ENCODE data around the gene MMS22L.
"Not testable (repeated sequence)": the region's sequence is repeated elsewhere in the genome, so short reads cannot be mapped to it uniquely, and the experiment has no call there.

The MMS22L gene

GRCh38 chr6:97222903-97223302 lies 60.1 kb downstream of the MMS22L start:
- DNase-seq (ENCODE audit: low spot score), result peak; percentile 3

DNA sequence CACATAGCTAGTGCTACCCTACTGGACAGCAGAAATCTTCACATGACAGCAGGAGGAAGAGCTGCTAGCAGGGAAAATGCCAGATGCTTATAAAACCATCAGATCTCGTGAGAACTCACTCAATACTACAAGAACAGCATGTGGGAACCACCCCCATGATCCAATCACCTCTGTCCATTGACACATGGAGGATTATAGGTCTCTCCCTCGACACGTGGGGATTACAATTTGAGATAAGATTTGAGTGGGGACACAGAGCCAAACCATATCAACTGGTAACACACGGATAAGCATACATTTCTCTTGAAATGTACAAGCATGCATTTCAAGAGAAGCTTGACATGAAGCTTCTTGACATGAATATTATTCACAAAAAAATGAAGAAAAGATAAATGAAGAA lies 64.1 kb downstream of the MMS22L start:
- DNase-seq (ENCODE audit: low spot score), result no peak

GRCh38 chr6:97215157-97215769 lies 67.8 kb downstream of the MMS22L start:
- DNase-seq (ENCODE audit: low spot score), result peak; percentile 57

- no peak for DNase-seq (ENCODE audit: low spot score)
These were observed 68.3 kb downstream of the MMS22L start for GRCh38 chr6:97214671-97215070.

DNA sequence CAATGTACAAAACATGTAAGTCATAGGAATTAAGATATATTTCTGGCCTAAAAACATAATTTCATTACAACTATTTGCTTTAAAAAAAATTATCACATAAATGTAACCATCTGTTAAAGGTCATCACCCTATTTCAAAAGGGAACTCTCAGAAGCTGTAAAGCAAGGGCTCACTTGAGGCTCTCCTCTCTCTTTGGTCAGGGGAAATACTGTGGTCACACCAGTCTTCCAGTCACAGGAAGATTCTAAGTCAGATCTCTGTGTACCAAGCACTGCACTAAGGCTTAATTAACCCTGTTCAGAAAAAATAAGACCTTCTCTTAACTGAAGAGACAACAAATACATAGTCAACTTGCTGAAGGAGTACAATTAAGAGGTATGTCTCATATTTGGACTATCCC lies 75.6 kb downstream of the MMS22L start:
- DNase-seq (ENCODE audit: low spot score), result no peak

GRCh38 chr6:97205966-97206365 lies 77.0 kb downstream of the MMS22L start:
- no peak for DNase-seq (ENCODE audit: low spot score)

- DNase-seq (ENCODE audit: low spot score), result peak; percentile 5
These were observed 79.7 kb downstream of the MMS22L start for GRCh38 chr6:97203343-97203742.

- no peak for DNase-seq (ENCODE audit: low spot score)
These were observed 84.9 kb downstream of the MMS22L start for GRCh38 chr6:97198046-97198565.

GRCh38 chr6:97195117-97195516 lies 87.9 kb downstream of the MMS22L start:
- DNase-seq (ENCODE audit: low spot score), result no peak

- peak; percentile 17 for DNase-seq (ENCODE audit: low spot score)
These were observed 93.2 kb downstream of the MMS22L start for GRCh38 chr6:97189767-97190166.

DNA sequence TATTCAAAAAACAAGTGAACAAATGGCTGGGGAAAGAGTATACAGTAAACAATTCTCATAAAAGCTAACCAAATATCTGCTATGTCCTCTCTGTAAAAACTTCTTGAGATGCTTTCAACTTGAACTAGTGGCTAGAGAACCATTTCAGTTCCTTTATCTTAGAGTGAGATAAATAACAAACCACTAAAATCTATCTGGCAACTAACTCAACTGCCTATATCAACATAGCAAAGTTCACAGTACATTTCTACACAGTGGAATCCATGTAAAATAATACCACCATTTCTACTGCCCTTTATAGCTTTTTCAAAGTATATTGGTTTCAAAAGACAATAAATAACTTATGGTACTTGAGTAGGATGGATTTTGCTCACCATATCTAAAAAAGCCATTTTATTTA lies 95.1 kb downstream of the MMS22L start:
- DNase-seq (ENCODE audit: low spot score), result no peak

DNA sequence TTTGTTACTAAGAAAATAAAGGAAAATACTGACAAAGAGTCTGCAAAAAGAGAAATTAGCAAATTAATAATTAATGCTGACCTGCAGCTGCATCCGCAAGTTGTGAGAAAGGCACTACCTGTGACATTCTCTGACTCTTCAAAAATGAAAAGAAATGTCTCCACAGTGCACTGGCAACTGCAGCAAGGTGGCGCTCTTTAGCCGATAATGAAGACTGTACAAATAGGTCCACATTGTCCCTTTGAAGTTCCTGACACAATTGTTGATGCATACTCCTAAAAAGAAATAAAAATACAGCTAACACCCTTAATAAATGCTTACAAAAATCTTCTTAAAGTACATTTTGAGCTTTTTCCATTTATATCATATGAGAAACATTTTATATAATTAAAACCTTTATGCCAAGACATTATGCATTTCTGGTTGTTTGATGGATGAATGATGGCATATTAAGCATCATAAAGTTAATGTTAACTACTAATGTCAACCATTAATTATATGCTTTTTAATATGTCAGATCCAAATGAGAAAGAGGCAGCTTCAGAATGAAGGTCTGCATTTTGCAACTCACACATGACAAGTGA lies 96.5 kb downstream of the MMS22L start:
- DNase-seq (ENCODE audit: low spot score), result peak; percentile 45

- peak; percentile 3 for DNase-seq (ENCODE audit: low spot score)
These were observed 105.1 kb downstream of the MMS22L start for GRCh38 chr6:97177905-97178304.

DNA sequence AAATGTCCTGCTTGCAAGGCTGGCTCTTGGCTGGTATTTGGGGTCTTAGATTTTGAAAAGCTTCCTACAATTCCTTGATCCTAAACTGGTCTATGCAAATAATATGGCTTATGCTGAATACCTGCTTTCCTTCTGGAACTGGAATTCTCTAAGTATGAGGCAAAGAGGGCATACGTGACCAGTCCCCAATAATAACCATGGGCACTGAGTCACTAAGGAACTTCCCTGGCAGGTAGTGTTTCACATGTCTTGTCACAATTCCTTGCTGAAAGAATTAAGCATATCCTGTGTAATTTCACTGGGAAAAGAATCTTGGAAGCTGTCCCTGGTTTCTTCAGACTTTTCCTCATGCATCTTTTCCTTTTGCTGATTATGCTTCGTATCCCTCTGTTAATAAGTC lies 106.5 kb downstream of the MMS22L start:
- no peak for DNase-seq (ENCODE audit: low spot score)

- no peak for DNase-seq (ENCODE audit: low spot score)
These were observed 107.2 kb downstream of the MMS22L start for GRCh38 chr6:97175806-97176205.

DNA sequence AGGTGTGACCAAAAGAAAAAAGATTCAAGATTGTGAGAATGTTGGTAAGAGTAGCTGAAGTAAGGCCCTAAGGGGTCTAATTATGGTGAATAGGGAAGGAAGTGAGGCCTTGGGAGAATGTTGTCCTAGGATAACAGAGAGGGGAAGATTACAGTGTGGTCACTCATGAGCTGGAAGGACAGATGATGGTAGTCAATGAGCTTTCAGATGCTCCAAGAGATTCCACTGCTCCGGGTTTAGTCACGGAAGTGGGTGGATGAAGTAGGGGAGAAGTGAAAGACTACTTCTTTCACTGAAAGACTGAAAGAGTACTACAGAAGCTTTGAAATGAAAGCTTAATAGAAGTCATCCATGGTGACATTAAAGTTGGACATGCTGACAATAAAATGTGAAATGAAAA lies 108.5 kb downstream of the MMS22L start:
- no peak for DNase-seq (ENCODE audit: low spot score)

DNA sequence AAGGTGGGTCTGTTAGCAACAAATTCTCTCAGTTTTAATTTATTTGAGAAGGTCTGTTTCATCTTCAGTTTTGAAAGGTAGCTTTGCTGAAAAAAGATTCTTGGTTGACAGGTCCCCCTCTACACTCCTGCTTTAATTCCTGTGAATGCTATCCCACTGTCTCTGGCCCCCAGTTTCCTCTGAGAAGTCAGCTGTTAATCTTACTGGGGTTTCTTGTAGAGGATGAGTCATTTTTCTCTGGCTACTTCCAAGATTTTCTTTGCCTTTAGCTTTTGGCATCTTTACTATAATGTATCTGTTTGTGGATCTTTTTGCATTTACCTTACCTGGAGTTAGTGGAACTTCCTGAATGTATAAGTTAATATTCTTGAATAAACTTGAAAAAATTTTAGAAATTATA lies 122.7 kb downstream of the MMS22L start:
- no peak for DNase-seq (ENCODE audit: low spot score)

DNA sequence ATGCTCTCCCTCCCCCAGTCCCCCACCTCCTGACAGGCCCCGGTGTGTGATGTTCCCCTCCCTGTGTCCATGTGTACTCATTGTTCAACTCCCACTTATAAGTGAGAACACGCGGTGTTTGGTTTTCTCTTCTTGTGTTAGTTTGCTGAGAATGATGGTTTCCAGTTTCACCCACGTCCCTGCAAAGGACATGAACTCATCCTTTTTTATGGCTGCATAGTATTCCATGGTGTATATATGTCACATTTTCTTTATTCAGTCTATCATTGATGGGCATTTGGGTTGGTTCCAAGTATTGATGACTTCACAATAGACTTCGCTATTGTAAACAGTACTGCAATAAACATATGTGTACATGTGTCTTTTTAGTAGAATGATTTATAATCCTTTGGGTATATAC lies 127.6 kb downstream of the MMS22L start:
- not testable (repeated sequence) for DNase-seq (ENCODE audit: low spot score)

- DNase-seq (ENCODE audit: low spot score), result no peak
These were observed 129.0 kb downstream of the MMS22L start for GRCh38 chr6:97154015-97154414.

DNA sequence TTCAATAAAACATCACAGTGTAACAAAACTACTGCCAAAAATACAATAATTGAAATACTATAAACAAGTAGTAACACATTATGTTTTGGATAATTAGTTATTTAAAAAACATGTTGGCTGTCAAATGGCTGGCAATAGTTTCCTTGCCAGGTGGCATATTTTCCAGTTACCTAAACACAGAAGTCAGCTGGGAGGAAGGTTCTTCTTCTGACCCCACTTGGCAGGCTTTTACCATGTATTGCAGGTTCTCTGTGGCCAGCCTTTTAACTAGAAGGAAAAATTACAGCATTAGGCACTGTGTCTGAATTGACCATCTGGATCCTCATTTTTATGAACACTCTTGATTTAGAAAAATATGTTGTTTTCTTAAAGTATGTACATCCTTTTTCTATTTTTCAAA lies 131.4 kb downstream of the MMS22L start:
- no peak for DNase-seq (ENCODE audit: low spot score)

DNA sequence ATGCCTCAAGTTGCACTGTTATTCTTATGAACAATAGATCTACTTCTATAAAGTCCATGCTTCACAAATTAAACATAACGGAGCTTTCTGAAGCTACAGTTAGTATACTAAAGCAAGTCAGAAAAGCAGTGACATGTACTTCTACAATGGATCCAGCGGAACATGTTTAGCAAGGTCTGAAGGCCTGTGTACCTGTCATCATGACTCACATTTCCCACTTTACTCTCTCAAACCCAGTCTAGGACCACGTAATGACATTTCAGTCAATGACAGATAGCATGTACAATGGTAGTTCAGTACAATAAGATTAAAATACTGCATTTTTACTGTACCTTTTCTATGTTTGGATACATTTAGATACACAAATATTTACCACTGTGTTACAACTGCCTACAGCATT lies 132.1 kb downstream of the MMS22L start:
- DNase-seq (ENCODE audit: low spot score), result no peak

DNA sequence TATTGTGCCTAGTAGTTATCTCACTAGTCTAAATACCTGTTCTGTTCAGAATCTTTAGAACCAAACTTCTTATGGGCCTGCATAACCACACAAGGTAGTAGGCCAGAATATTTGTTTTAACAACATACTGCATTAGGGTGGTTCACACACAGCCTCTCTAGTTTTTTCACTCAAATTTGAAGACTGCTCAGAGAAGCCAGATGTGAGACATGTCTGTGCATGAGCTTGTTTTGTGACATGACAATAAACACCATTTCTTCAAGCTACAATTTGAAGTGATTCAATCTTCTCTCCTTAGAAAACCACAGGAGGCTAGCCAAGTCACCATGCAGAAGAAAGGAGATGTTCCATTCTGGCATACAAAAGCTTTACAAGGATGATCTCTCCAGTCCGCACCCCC lies 135.6 kb downstream of the MMS22L start:
- DNase-seq (ENCODE audit: low spot score), result no peak

GRCh38 chr6:97145691-97146090 lies 137.3 kb downstream of the MMS22L start:
- no peak for DNase-seq (ENCODE audit: low spot score)

- no peak for DNase-seq (ENCODE audit: low spot score)
These were observed 141.3 kb downstream of the MMS22L start for GRCh38 chr6:97141756-97142155.

Data from AG08396 (cell line).